KMS-11 (cell line): ENCODE measurements around the gene PADI4.

Experiments
- H2AFZ ChIP-seq: fragments of 200-600 bp; sonication (generic); 2 replicates; pipeline ENCODE4 v1.6.1; 2016; ENCODE audit warnings: antibody characterized with exemption, mixed run types, low read depth
- H3K27ac ChIP-seq: fragments of 200-600 bp; sonication (generic); 2 replicates; pipeline ENCODE4 v1.6.1; 2016; ENCODE audit warnings: mild to moderate bottlenecking, mixed run types
- H3K27me3 ChIP-seq: fragments of 200-600 bp; sonication (generic); 2 replicates; pipeline ENCODE4 v1.6.1; 2017; ENCODE audit warnings: mild to moderate bottlenecking, low read depth, mixed run types, moderate library complexity; ENCODE audit not compliant: insufficient read depth
- H3K36me3 ChIP-seq: fragments of 200-600 bp; sonication (generic); 2 replicates; pipeline ENCODE4 v1.6.1; 2017; ENCODE audit warnings: mild to moderate bottlenecking, mixed run types; ENCODE audit not compliant: insufficient read depth
- H3K4me1 ChIP-seq: fragments of 200-600 bp; sonication (generic); 2 replicates; pipeline ENCODE4 v1.6.1; 2016; ENCODE audit warnings: mild to moderate bottlenecking, low read depth, mixed run types; ENCODE audit not compliant: poor library complexity, severe bottlenecking
- H3K4me2 ChIP-seq: fragments of 200-600 bp; sonication (generic); 2 replicates; pipeline ENCODE4 v1.7.0; 2016; ENCODE audit warnings: mild to moderate bottlenecking, mixed run types
- H3K4me3 ChIP-seq: fragments of 200-600 bp; sonication (generic); IDR thresholded peaks from 2 replicates; pipeline ENCODE4 v1.6.1; 2017; ENCODE audit warnings: low read depth, low read length, mixed read lengths; ENCODE audit not compliant: insufficient read depth
- H3K79me2 ChIP-seq: fragments of 200-600 bp; sonication (generic); 2 replicates; pipeline ENCODE4 v1.6.1; 2016; ENCODE audit warnings: low read depth, mixed run types; ENCODE audit not compliant: insufficient read depth
- H3K9ac ChIP-seq: fragments of 200-600 bp; sonication (generic); 2 replicates; pipeline ENCODE4 v1.6.1; 2016; ENCODE audit warnings: mild to moderate bottlenecking, mixed run types
- H4K20me1 ChIP-seq: fragments of 200-600 bp; sonication (generic); 2 replicates; pipeline ENCODE4 v1.6.1; 2016; ENCODE audit warnings: mild to moderate bottlenecking, mixed run types; ENCODE audit not compliant: insufficient read depth
- TF ChIP-seq, protein P1 (sequence below): fragments of 200-600 bp; sonication (generic); conservative IDR thresholded peaks from 2 replicates; pipeline ENCODE4 v1.6.1; 2017; ENCODE audit warnings: low read depth, mild to moderate bottlenecking, antibody characterized with exemption, low read length, moderate library complexity, mixed read lengths

The PADI4 gene

GRCh38 chr1:17307946-17308345 lies at the start of gene PADI4:
PADI4 (plus strand) TSS chr1:17308197; CDS start chr1:17308223, 26 bp downstream.
- Histone ChIP-seq H3K4me1 (no peaks in the 10 kb centered on the region), H4K20me1 (no peaks in the 10 kb centered on the region), H3K36me3 (no peaks in the 10 kb centered on the region), H3K9ac (no peak within 1 kb of the TSS), H2AFZ (no peak within 1 kb of the TSS), H3K4me3 (no peak within 1 kb of the TSS), H3K79me2 (no peaks in the 10 kb centered on the region), H3K4me2 (no peak within 1 kb of the TSS), H3K27ac (no peak within 1 kb of the TSS), H3K27me3 (peaks cover 45% of the 10 kb centered on the region)
- TF ChIP-seq, protein P1, sequence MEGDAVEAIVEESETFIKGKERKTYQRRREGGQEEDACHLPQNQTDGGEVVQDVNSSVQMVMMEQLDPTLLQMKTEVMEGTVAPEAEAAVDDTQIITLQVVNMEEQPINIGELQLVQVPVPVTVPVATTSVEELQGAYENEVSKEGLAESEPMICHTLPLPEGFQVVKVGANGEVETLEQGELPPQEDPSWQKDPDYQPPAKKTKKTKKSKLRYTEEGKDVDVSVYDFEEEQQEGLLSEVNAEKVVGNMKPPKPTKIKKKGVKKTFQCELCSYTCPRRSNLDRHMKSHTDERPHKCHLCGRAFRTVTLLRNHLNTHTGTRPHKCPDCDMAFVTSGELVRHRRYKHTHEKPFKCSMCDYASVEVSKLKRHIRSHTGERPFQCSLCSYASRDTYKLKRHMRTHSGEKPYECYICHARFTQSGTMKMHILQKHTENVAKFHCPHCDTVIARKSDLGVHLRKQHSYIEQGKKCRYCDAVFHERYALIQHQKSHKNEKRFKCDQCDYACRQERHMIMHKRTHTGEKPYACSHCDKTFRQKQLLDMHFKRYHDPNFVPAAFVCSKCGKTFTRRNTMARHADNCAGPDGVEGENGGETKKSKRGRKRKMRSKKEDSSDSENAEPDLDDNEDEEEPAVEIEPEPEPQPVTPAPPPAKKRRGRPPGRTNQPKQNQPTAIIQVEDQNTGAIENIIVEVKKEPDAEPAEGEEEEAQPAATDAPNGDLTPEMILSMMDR = no peak

- Histone ChIP-seq H3K79me2 (no peaks in the 10 kb centered on the region), H3K9ac (no peak overlapping the region), H4K20me1 (no peaks in the 10 kb centered on the region), H3K27ac (no peak overlapping the region), H3K4me2 (no peak overlapping the region), H3K4me3 (no peak overlapping the region), H3K36me3 (no peaks in the 10 kb centered on the region), H3K27me3 (peaks cover 48% of the 10 kb centered on the region), H3K4me1 (no peaks in the 10 kb centered on the region), H2AFZ (no peak overlapping the region)
- TF ChIP-seq, protein P1 = no peak
Observed at GRCh38 chr1:17258758-17259130, 49.3 kb upstream of the PADI4 start.

GRCh38 chr1:17259233-17259873 lies 48.6 kb upstream of the PADI4 start:
- H3K27me3 ChIP-seq = peaks cover 51% of the 10 kb centered on the region
- TF ChIP-seq, protein P1 = no peak
- no peak overlapping the region for H3K9ac ChIP-seq
- no peaks in the 10 kb centered on the region for H3K79me2 ChIP-seq
- no peak overlapping the region for H2AFZ ChIP-seq
- no peak overlapping the region for H3K27ac ChIP-seq
- H3K4me3 ChIP-seq = no peak overlapping the region
- no peak overlapping the region for H3K4me2 ChIP-seq
- H3K4me1 ChIP-seq = no peaks in the 10 kb centered on the region
- H4K20me1 ChIP-seq = no peaks in the 10 kb centered on the region
- no peaks in the 10 kb centered on the region for H3K36me3 ChIP-seq

DNA sequence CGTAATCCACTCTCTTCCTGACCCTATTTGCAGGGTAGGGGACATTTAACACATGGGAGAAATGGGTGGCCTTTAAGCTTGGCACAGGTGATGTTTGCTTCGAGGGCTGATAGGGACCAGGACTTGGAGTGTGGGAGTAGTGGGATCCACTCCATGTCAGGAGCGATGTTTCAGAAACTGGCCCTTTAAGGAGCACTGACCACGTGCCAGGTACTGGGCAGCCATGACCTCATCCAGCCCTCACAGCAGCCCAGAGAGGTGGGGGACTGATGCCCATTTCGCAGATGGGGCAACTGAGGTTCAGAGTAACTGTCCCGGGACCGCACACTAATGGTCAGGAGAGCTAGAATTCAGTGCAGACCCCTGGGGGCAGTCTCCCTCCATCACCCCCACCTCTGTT lies 47.7 kb upstream of the PADI4 start:
- TF ChIP-seq, protein P1 = no peak
- Histone ChIP-seq H3K4me3 (no peak overlapping the region), H3K36me3 (no peaks in the 10 kb centered on the region), H2AFZ (no peak overlapping the region), H3K27ac (no peak overlapping the region), H3K9ac (no peak overlapping the region), H3K4me1 (no peaks in the 10 kb centered on the region), H4K20me1 (no peaks in the 10 kb centered on the region), H3K79me2 (no peaks in the 10 kb centered on the region), H3K27me3 (peaks cover 49% of the 10 kb centered on the region), H3K4me2 (no peak overlapping the region)
